NCI-H2029 treated with DMSO at 0.1 percent for 48 hours (cell line): ENCODE results near the gene TDRD9.
A peak's percentile ranks its signal among the peaks of the same experiment; 100 is the strongest.

Experiments
- DNase-seq: peaks from one replicate; lab custom pipeline; 2025; lab: John Stamatoyannopoulos, UW

Gene TDRD9

DNA sequence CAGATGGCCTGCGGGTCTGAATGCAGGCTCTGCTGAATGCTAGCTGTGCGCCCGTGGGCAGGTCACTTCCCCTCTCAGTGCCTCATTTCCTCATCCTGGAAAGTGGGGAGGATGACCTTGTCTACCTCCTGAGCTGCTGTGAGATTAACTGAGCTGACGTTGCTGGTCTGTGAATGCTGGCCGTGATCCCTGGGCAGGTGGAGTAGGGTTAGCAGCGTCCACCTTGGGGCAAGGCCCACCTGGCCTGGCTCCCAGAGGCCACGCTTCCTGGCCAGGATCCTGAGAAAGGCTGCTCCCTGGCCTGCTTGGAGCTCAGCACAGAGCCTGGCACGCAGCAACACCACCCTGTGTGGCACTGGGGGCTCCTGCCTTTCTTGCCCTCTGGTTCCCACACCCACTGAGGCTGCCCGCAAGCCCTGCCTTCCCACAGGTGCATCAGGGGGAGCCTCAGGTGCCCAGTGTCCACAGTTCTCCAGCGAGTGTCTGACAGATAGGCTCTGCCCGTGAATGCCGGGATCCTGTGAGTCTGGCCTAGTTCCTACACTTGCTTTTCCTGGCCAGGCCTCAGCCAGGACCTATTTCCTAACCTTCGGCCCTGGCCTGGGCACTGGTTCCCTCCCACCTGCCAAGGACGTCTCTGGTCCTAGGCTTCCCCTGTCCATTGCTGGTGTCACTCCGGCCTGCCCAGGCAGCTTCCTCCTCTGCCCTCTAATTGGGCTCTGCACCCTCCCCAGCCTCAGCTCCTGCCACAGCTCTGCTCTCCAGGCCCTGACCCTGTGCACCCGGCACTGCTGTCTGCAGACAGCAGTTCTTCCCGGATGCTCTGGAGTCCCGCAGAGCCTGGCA, 37.2 kb upstream of the TDRD9 start:
- no peak for DNase-seq

DNA sequence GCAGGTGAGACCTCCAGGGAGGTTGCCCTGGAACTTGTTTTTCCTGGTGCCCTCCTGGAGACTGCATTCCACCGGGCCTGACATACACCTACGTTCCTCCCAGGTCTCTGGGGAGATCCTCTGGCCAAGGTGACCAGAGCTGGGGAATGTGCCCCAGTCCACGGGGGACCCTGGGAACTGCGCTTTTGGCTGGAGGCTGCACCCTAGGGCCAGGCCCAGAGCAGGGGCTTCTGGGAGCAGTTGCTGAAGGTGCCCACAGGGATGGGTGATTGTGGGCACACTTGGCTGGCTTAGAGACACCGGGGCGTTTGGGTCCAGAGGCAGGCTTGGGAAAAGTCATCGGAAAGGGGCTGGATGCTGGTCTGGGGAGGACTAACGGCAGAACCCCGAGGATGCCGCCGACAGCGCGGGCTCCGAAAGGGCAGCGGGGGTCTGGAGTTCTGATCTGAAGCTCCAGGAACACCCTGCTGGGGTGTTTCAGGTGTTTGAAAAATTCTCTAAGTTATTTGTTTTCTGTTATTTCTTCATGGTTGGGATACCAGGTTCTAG, 36.5 kb upstream of the TDRD9 start:
- no peak for DNase-seq

DNA sequence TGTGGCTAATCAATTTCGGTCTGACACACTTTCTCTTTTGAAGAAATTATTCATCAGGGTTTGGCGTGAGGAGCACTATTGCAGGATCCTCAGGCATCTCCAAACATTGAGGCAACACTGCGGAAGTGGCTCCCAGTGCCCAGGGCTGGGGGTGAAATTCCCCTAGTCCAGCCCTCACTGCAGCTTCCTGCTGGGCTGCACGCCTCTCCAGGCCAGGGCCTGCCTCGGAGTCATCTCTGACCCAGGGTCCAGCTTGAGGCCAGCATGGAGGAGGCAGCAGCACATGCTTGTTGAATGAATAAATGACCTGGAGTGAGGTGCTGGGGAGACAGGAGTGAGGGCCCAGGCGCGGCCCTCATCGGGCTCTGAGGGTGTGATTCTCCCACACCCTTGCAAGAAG, 36.0 kb upstream of the TDRD9 start:
- no peak for DNase-seq

DNA sequence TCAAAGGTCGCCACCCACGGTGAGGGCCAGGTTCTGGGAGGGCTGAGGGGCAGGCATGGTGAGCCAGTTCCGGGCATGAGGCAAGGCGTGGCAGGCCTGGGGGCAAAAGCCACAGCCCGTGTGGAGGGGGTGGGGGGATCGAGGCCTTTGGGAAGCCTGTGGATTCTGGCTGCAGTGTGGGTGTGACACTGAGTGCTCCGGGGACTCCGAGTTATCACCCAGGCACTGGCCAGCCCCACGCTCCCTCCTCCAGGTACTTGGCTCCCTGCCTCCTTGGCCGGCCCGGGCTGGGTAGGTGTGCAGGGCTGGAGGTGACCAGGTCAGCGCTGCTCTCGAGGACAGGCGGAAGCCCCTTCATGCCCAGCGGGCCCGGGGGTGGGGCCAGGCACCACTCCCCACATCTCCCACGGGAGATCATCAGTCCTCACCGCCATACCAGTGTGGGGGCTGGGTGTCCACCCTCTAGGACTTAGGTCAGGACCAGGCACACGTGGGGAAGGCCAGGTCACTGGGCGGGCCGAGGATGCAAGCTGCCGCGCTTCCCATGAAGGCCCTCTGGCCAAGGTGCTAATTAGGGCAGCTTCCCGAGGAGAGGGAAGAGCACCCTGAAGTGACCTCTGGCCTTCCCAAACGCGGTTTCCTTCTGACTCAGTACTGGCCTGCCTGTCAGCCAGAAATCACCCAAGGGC, 34.1 kb upstream of the TDRD9 start:
- no peak for DNase-seq

DNA sequence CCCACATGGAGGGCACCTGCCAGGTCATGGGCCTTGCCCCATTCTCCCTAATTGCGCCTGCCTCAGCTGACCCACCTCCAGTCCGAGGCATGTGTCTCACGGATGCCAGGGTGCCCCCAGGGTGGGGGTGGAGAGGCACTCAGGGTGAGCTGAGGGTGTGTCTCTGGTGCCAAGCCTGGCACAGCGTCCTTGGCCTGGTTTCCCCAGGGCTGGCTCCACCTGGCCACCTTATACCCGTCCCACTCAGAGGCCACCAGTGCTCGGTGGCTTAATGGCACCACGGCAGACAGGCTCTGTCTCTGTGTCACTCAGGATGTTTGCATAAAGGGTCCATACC, 33.6 kb upstream of the TDRD9 start:
- no peak for DNase-seq

DNA sequence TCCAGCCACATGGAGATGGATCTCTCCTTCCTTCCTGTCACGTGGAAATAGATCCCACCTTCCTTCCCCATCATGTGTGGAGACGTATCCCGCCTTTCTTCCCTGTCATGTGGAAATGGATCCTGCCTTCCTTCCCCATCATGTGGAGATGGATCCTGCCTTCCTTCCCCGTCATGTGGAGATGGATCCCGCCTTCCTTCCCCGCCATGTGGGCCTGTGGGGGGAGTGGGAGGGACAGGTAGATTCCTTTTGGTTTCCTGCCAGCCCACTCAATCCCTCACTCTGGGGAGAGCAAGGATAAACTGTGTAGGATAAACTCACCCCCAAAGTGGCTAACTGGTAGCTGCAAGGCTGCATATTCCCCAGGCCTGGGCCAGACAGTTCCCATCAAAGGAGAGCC, 31.7 kb upstream of the TDRD9 start:
- no peak for DNase-seq

DNA sequence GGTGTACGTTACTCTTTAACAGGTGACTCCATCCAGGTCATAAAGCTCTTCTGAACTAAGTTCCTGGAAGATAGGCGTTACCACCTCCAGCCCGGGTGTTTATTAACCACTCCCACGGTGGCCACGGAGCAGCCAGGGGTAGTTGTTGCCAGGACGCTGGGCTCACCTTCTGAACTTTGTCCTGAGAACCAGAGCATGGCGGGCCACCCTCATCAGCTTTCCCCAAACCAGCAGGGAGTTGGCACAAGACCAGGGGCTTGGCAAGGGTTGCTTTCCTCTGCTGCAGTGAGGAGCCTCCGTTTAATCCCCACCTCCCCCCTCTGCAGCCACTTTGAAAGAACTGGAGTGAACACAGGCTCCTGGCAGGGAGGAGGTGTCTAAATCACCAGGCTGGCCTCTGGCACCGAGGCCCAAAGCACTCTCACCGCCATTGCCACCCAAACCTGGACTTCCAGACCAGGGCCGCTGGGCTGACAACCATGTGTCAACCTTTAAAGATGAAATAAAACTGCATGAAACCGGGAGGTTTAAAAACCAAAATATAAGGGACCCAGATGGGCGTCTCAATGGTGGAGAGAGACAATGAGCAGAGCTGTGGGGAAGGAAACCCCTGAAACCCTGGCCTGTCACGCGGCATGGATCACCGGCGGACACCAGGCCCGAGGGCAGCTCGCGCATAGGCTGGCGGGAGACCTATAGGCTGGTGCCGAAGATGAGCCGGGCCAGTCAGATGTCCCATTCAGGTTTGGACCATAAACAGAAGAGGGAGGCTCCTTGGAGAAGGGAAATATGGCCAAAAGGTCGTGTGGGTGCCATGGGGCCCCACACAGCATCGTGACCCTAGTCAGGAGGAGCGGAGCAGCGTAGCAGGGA, 30.9 kb upstream of the TDRD9 start:
- no peak for DNase-seq

DNA sequence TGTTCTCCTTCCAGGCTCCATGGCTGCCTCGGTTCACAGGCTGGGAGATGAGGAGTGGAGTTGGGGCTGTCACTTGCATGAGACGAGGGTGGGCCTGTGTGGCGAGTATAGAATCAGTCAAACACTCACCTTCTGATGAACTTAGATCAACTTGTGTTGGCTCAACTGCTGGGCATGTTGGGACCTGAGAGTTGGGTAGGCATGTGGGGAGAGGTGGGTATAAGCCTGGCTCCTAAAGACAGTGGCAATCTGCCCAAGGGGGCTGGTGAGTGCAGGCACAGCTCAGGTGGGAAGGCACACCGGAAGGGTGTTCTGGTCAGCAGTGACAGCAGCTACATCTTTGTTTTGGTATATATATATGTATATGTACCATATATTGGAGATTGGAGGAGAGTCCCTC, 30.1 kb upstream of the TDRD9 start:
- no peak for DNase-seq

DNA sequence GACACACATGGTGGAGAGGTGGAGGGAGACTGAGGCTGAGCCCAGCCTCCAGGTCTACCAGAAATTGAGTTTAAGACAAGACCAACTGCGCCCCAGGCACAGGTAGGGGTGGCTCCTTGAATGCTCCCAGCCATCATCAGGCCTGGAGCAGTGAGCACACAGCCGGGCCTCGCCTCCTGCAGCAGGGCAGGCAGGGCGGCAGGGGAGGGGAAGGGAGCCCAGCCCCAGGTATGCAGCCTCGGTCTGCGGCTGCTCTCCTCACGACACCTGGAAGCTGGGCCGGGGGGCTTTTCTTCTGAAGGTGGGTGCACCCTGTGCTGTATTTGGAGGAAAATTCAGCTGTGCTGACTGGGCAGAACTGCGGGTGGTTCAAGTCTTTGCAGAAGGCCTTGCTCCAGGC, 29.5 kb upstream of the TDRD9 start:
- DNase-seq: no peak

DNA sequence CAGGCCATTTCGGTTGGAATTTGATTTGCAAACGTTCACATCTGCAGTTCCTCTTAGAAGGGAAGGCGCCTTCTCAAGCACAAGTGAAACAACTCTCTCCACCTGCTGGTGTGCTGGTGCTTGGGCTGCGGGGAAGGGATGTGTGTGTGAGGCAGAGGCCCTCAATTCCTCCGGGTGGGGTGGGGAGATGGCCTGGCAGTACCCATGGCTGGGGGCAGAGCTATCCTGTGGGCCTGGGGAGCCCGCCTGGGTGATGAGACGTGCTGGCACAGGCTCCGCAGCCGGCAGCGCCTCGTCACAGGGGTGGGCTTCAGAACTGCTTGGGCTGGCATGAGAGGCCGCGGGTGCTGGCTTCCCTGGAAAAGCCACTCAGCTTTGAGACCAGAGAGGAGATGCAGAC, 28.9 kb upstream of the TDRD9 start:
- no peak for DNase-seq

DNA sequence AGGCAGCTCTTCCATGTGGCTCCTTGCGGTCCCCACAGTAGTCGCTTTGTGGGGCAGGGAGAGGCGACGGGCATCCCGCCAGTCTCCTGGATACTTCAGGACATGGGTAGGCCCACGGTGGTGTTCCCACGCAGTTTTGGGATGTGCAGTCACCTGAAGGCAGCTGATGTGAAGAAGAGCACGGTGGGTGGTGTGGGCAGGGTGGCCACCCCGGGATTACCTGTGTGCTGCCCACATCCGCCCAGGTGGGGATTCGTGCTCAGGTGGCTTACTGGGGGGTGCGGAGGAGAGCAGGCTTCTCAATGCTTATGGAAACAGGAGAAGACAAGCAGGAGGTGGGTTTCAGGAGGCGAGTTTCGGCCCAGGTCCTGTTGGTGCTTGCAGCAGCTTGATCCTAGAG, 28.4 kb upstream of the TDRD9 start:
- no peak for DNase-seq

DNA sequence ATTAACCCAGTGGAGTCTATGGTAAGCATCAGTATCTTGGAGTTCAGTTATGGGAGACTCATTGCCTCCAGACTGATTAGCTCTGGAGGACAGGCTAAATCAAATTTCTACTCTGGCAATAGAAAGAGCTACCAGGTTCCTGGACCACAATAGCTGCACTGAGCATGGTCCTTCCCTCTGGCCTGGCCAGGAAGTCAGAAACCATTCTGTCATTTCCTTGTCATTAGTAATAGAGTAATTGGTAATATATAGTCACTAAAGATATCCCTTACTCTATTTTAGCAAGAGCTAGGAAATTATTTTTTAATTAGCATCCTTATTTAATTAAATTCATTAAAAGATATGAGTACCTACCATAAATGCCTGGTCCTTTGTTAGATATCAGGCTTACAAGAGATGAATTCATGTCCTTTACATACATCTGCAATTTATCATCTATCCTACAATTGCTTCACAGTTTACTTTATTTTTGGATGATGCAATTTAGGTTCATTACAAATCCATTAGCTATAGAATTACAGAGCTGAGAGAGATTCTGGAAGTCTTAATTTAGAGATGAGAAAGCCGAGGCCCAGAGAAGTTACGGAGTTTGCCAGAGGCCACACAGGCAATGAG, 23.7 kb upstream of the TDRD9 start:
- DNase-seq: no peak

DNA sequence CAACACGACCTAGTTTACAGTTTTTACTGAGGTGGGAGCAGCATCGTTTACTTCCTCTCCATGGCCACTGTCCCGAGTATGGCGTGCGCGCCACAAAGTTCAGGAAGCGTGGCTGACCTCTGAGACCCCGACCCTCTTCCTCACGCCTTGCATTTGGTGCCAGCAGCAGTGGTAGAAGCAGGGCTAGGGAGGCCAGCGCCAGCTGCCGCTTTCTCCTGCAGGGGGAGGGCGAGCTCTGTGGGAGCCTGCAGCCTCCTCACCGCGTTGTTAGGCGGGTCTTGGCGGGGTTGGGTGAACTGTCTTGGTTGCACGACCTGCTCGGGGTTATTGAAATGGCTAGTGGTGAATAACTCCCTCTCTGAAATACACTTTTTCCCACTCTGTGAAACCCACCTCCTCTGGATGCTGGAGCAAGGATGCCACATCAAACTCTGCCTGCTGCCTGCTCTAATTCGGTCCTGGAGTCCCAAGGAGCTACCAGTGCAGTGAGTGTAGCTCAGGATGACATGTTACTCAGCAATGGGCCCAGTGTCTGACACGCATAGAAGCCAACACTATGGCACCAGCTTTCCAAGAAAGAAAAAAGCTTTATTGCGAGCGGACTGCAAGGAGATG, 22.3 kb upstream of the TDRD9 start:
- no peak for DNase-seq

DNA sequence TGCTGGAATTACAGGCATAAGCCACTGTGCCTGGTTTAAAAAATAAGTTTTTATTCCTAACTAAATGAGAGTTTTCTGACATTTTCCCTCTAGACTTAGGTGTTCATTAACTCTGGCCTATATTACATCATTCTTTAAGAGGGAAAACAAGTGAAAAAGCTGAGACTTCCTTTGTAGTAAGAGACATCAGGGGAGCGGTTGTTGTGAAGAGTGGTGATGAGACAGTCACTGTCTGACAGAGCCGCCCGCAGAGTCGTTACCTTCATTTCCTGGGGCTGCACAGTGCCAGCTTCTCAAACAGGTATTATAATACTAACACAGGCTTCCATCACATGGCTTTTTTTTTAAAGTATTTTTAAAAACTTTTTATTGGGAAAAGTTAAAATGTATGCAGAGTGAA, 19.7 kb upstream of the TDRD9 start:
- no peak for DNase-seq

DNA sequence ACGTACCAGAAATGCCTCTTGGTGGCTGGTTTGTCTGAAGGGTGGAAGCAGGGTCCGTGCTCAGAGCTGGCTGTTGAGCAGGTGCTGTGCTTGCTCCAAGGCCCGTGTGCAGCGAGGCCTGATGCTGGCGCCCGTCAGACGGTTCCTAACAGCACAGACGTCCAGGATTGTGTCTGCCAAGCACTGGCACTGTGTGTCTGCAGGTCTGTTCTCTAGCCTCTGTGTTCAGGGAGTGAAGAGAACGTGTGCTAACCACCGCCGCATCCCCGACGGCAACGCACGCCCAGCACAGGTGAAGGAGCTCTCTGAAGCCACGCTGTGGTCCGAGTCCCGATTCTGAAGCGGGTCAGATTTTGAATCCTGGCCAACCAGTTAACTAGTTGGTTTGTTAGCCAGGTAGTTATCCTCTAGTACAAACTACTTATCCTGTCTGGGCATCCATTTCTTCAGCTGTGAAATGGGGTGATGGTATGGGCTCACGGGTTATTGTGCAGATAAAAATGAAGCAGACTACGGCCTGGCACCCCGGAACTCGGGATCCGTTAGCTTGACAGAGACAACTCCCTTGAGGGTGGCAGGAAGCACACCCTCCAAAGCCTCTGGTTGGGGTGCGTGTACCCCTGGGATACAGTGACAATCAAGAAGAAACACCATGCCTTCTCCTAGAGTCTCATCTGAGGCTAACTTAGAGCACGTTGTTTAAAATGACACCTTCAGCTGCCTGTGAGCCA, 18.6 kb upstream of the TDRD9 start:
- no peak for DNase-seq

DNA sequence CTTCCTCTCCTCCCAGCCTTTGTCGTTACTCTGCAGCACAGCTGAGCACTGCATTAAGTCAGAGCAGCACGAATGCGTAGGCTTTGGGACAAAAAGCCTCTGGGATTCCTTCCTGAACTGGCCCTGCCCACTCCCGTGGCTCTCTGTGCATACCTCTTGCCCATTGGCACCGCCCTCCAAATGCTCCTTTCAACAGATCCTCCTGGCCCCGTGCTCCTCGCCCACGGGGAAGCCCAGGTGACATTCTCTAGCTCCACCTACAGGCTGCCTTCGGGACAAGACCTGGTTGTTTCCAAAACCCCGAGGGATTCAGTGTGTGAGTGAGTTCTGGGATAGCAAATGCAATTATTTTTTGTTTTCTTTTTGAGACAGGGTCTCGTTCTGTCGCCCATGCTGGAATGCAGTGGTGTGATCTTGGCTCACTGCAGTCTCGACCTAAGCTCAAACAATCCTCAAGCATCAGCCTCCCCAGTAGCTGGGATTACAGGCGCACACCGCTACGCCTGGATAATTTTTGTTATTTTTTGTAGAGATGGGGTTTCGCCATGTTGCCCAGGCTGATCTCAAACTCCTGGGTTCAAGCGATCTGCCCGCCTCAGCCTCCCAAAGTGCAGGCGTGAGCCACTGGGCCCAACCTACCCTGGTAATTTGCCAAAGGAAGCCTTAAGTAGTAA, 17.9 kb upstream of the TDRD9 start:
- DNase-seq: peak; percentile 56

DNA sequence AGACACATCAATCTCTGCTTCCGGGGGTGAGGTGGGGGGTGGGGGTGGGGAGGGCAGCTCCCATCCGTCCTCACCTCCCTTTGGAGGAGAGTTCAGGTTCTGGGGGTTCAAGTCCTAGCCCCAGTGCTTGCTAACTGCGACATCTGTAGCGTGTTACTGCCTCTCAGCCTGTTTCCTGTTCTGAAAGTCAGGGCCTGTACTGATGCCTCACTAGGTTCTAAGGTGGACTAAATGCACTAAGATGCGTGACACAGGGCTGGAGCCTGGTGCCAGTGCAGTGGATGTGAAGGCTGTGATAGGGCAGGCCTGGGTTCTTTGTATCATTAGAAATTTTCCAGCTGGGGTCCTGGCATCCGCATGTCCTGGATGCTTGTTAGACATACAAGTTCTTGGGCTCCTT, 17.3 kb upstream of the TDRD9 start:
- no peak for DNase-seq

DNA sequence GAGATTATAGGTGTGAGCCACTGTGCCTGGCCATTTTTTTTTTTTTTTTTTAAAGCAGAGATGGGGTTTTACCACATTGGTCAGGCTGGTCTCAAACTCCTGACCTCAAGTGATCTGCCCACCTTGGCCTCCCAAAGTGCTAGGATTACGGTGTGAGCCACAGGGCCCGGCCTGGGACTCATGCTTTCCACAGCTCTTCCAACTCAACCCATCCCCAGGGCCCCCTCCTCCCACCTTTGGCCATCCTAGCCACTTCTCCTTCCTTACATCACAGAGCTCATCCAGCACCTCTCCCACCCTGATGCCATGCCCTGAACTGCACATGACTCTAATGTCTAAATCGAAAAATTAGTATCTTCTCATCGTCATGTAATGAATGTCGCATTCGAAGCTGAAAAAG, 12.6 kb upstream of the TDRD9 start:
- no peak for DNase-seq

DNA sequence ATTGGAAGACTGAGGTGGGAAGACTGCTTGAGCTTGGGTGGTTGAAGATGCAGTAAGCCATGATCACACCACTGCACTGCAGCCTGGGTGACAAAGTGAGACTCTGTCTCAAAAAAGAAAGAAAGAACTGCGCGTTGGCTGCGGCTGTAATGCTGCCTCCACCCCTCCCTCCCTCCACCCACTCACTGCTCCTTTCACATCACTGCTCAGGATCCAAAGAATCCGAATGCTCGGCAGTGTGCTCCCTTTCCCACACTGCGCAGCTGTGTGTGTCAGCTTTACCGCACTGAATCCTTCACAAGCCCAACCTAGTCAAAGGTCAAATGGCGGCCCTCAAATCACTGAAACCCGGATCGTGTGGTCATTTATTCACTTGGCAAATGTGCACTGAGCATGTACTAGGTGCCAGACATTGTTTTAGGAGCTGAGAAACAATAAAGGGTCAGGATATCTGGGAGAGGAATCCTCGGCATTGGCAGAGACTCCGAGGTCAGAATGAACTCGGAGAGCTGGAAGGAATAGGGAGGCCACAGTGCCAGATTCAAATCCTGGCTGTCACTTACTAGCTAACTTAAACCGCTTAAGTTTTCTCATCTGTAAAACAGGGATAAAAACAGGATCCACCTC, 11.5 kb upstream of the TDRD9 start:
- DNase-seq: no peak
